RWPE2 (cell line): ENCODE measurements around the gene TMIE.
"Not testable (repeated sequence)": the region's sequence is repeated elsewhere in the genome, so short reads cannot be mapped to it uniquely, and the experiment has no call there.

Source experiments
- ATAC-seq: fragments of 200-7000 bp; cut with Tn5 transposase; 3 replicates; pipeline ENCODE4 v1.9.1; 2021; ENCODE audit warnings: low read depth
- DNase-seq: peaks from one replicate; pipeline ENCODE4 v3.0.0-alpha.2; 2020; ENCODE audit warnings: low spot score
- H3K27ac ChIP-seq: fragments of 450-650 bp; 2 replicates; pipeline ENCODE4 v1.5.1; 2017; ENCODE audit warnings: mild to moderate bottlenecking; ENCODE audit not compliant: poor library complexity, severe bottlenecking
- H3K27me3 ChIP-seq: fragments of 250-450 bp; sonication (Bioruptor Pico); 2 replicates; pipeline ENCODE4 v1.5.1; 2021; ENCODE audit warnings: mild to moderate bottlenecking, moderate library complexity; ENCODE audit not compliant: insufficient read depth, poor library complexity, severe bottlenecking
- H3K36me3 ChIP-seq: fragments of 250-450 bp; sonication (Bioruptor Pico); 2 replicates; pipeline ENCODE4 v1.5.1; 2020; ENCODE audit warnings: low read depth, mild to moderate bottlenecking, moderate library complexity
- H3K4me1 ChIP-seq: fragments of 250-450 bp; sonication (Bioruptor Pico); 2 replicates; pipeline ENCODE4 v1.5.1; 2021; ENCODE audit warnings: mild to moderate bottlenecking, moderate library complexity; ENCODE audit not compliant: insufficient read depth, poor library complexity, severe bottlenecking
- H3K4me3 ChIP-seq: fragments of 250-450 bp; sonication (Bioruptor Pico); 2 replicates; pipeline ENCODE4 v1.5.1; 2021; ENCODE audit warnings: mild to moderate bottlenecking, moderate library complexity; ENCODE audit not compliant: severe bottlenecking
- H3K9me3 ChIP-seq: fragments of 250-450 bp; sonication (Bioruptor Pico); 2 replicates; pipeline ENCODE4 v1.5.1; 2021; ENCODE audit warnings: mild to moderate bottlenecking, moderate library complexity; ENCODE audit not compliant: severe bottlenecking
- CTCF ChIP-seq: fragments of 450-650 bp; IDR thresholded peaks from one replicate; pipeline ENCODE4 v1.5.1; 2017; ENCODE audit warnings: mild to moderate bottlenecking, moderate library complexity; ENCODE audit not compliant: poor library complexity, severe bottlenecking

TMIE gene

GRCh38 chr3:46742992-46743585, 41.9 kb downstream of the TMIE start:
- no peak for TF ChIP-seq CTCF
- no peaks in the 10 kb centered on the region for H3K27me3 ChIP-seq
- H3K4me1 ChIP-seq, result no peaks in the 10 kb centered on the region
- no peak overlapping the region for H3K4me3 ChIP-seq
- ATAC-seq (no peak), DNase-seq (no peak)
- no peaks in the 10 kb centered on the region for H3K9me3 ChIP-seq
- no peaks in the 10 kb centered on the region for H3K36me3 ChIP-seq
- no peak overlapping the region for H3K27ac ChIP-seq

- DNase-seq (no peak), ATAC-seq (no peak)
- TF ChIP-seq CTCF, result no peak
- no peaks in the 10 kb centered on the region for H3K36me3 ChIP-seq
- no peaks in the 10 kb centered on the region for H3K4me1 ChIP-seq
- H3K9me3 ChIP-seq, result no peaks in the 10 kb centered on the region
- H3K27ac ChIP-seq, result no peak overlapping the region
- H3K4me3 ChIP-seq, result no peak overlapping the region
- no peaks in the 10 kb centered on the region for H3K27me3 ChIP-seq
These were observed 45.5 kb downstream of the TMIE start for GRCh38 chr3:46746711-46747110.

- ATAC-seq (no peak), DNase-seq (no peak)
- Histone ChIP-seq H3K4me3 (no peak overlapping the region), H3K36me3 (no peaks in the 10 kb centered on the region), H3K27ac (no peak overlapping the region), H3K27me3 (no peaks in the 10 kb centered on the region), H3K9me3 (no peaks in the 10 kb centered on the region), H3K4me1 (no peaks in the 10 kb centered on the region)
- TF ChIP-seq CTCF, result no peak
These were observed 47.0 kb downstream of the TMIE start for GRCh38 chr3:46748170-46748569.

- Histone ChIP-seq H3K27me3 (no peaks in the 10 kb centered on the region), H3K36me3 (no peaks in the 10 kb centered on the region), H3K9me3 (no peaks in the 10 kb centered on the region), H3K4me1 (no peaks in the 10 kb centered on the region), H3K4me3 (no peak overlapping the region), H3K27ac (no peak overlapping the region)
- no peak for TF ChIP-seq CTCF
- DNase-seq (no peak), ATAC-seq (no peak)
These were observed 47.9 kb downstream of the TMIE start for GRCh38 chr3:46749129-46749528.

GRCh38 chr3:46750555-46751038, 49.4 kb downstream of the TMIE start:
- no peak for TF ChIP-seq CTCF
- no peak overlapping the region for H3K27ac ChIP-seq
- H3K4me1 ChIP-seq, result no peaks in the 10 kb centered on the region
- H3K27me3 ChIP-seq, result no peaks in the 10 kb centered on the region
- ATAC-seq (no peak), DNase-seq (no peak)
- no peaks in the 10 kb centered on the region for H3K36me3 ChIP-seq
- H3K4me3 ChIP-seq, result no peak overlapping the region
- H3K9me3 ChIP-seq, result no peaks in the 10 kb centered on the region

- not testable (repeated sequence) for H3K9me3 ChIP-seq, ATAC-seq, H3K27ac ChIP-seq, DNase-seq, H3K36me3 ChIP-seq, H3K27me3 ChIP-seq, H3K4me1 ChIP-seq, H3K4me3 ChIP-seq
These were observed 51.9 kb downstream of the TMIE start for GRCh38 chr3:46753127-46753526.
